Aorta (tissue), 5 donors: ENCODE results near the gene NUCB1. TPM values are rescaled to one million over a fixed set of nuclear protein-coding genes. Genes with fewer than 3 reads are reported as not detected.
"Not testable (repeated sequence)": the region's sequence is repeated elsewhere in the genome, so short reads cannot be mapped to it uniquely, and the experiment has no call there.

Experiments used
- ATAC-seq: fragments of 200-7000 bp; cut with Tn5 transposase; one replicate; pipeline ENCODE4 v1.9.1; 2022; ENCODE audit warnings: moderate library complexity; ENCODE audit not compliant: low FRiP score
- DNase-seq, 2 donors: peaks; one replicate each; pipeline ENCODE4 v3.0.0-alpha.2; 2020
- H3K27ac ChIP-seq, 2 donors: one replicate each; pipeline ENCODE4 v1.5.1; 2013; ENCODE audit warnings: low read length in 2 of 2, mild to moderate bottlenecking in 2 of 2, moderate library complexity in 2 of 2, control low read depth in 1 of 2, inconsistent platforms in 1 of 2, low read depth in 1 of 2
- H3K27me3 ChIP-seq, 2 donors: one replicate each; pipeline ENCODE4 v1.6.1; 2013; ENCODE audit warnings: control low read depth in 1 of 2, low read length in 1 of 2, mild to moderate bottlenecking in 1 of 2, moderate library complexity in 1 of 2; ENCODE audit not compliant: insufficient read depth in 2 of 2, control insufficient read depth in 1 of 2
- H3K36me3 ChIP-seq, 2 donors: one replicate each; pipeline ENCODE4 v1.6.1; 2013; ENCODE audit warnings: control low read depth in 1 of 2, low read length in 1 of 2, mild to moderate bottlenecking in 1 of 2; ENCODE audit not compliant: insufficient read depth in 2 of 2, control insufficient read depth in 1 of 2
- H3K4me1 ChIP-seq, 2 donors: one replicate each; pipeline ENCODE4 v1.6.1; 2013; ENCODE audit warnings: low read length in 2 of 2, control low read depth in 1 of 2, mild to moderate bottlenecking in 1 of 2, moderate library complexity in 1 of 2; ENCODE audit not compliant: insufficient read depth in 2 of 2, control insufficient read depth in 1 of 2
- H3K4me3 ChIP-seq, 2 donors: one replicate each; pipeline ENCODE4 v1.5.1; 2013; ENCODE audit warnings: low read length in 2 of 2, control low read depth in 1 of 2, mild to moderate bottlenecking in 1 of 2
- H3K9me3 ChIP-seq: one replicate; pipeline ENCODE4 v1.6.1; 2013; ENCODE audit warnings: mild to moderate bottlenecking, low read length; ENCODE audit not compliant: control insufficient read depth
- WGBS, 2 donors: extraction: QIAGEN DNeasy Blood & Tissue Kit; methylation state at CpG; one replicate each; pipeline ENCODE4 v1.1.7; 2013; 5-methylcytosine and 5-hydroxymethylcytosine counted together
- intact Hi-C, 2 donors: fragments of 100-400 bp; cut with DNase I; formaldehyde crosslinking; loops; one replicate each; pipeline versions ENCODE4 v1.14.2 to v1.15.0; 2022
- polyA plus RNA-seq, 2 donors: library from polyadenylated mRNA; stranded (reverse); fragments of 200-250 nt; gene quantifications; one replicate each; pipeline ENCODE4 v1.2.3, GENCODE V29; 2013
- total RNA-seq, 2 donors: library from RNA; stranded (reverse); fragmentation: NEBNext Ultra II Directional; extraction: Animal tissue kit (Norgen Biotek cat#: 25700); gene quantifications; one replicate each; pipeline ENCODE4 v1.2.1, GENCODE V29; 2021
- donor health status: healthy with polysubstance abuse.
- donor health status: Bipolar disorder and iron deficiency.
- donor health status: DM: no; HTN: no; CAD: no.
- donor health status: DM: no; HTN: no; CAD: no.
- donor health status: DM: yes; HTN: yes; CAD: no.

NUCB1 gene
- total and polyA plus RNA-seq, 4 donors, result 82.9 to 380 (median 325) TPM

GRCh38 chr19:48897181-48897580, 2.9 kb upstream of the NUCB1 start:
- no peak overlapping the region for H3K4me3 ChIP-seq
- H3K4me1 ChIP-seq, result no peaks in the 10 kb centered on the region
- no peaks in the 10 kb centered on the region for H3K9me3 ChIP-seq
- DNase-seq, result no peak
- no peaks in the 10 kb centered on the region for H3K27me3 ChIP-seq
- WGBS, 2 donors, result 89 to 91% methylated on average over 5 of the region's 5 CpGs
- H3K27ac ChIP-seq, result no peak overlapping the region
- no peak for ATAC-seq
- no peaks in the 10 kb centered on the region for H3K36me3 ChIP-seq
- intact Hi-C loops, result no loop called here

GRCh38 chr19:48899386-48899749, 744 bp upstream of the NUCB1 start:
- H3K9me3 ChIP-seq, H3K27me3 ChIP-seq, H3K4me1 ChIP-seq, ATAC-seq, H3K36me3 ChIP-seq, intact Hi-C loops, H3K4me3 ChIP-seq, DNase-seq: not testable (repeated sequence)
- 85 to 87% methylated on average over 11 of the region's 11 CpGs for WGBS, 2 donors
- peak overlapping the region in 1 of 2 donors; percentile 15 for H3K27ac ChIP-seq

- Histone ChIP-seq H3K9me3 (no peaks in the 10 kb centered on the region), H3K36me3 (no peaks in the 10 kb centered on the region), H3K27me3 (no peaks in the 10 kb centered on the region), H3K4me3 (peak overlapping the region; percentile 38 to 75), H3K27ac (peak overlapping the region in 1 of 2 donors; percentile 66), H3K4me1 (peaks cover 0 to 1% of the 10 kb centered on the region in 2 donors)
- DNase-seq, result no peak
- peak; percentile 27 for ATAC-seq
- intact Hi-C loops, result loop anchor here (2.0 to 5.0 kb wide), 2 partner anchors 54 to 72 kb away; partner anchors contain the start of gene BAX (in 1 of the 2)
- 5 to 6% methylated on average over 23 to 24 of the region's 24 CpGs for WGBS, 2 donors
Observed at GRCh38 chr19:48900477-48901406, 630 bp downstream of the NUCB1 start.

- not testable (repeated sequence) for H3K27ac ChIP-seq, H3K4me1 ChIP-seq, H3K9me3 ChIP-seq, H3K27me3 ChIP-seq, H3K4me3 ChIP-seq, H3K36me3 ChIP-seq, ATAC-seq, DNase-seq
- intact Hi-C loops, result loop anchor here in 1 of 2 donors (5.0 kb wide), 1 partner anchor 70 kb away; no protein-coding TSS in a partner anchor
- WGBS, 2 donors, result 92 to 96% methylated on average over 7 of the region's 7 CpGs
Observed at GRCh38 chr19:48902291-48902690, 2.2 kb downstream of the NUCB1 start.

- not testable (repeated sequence) for H3K27me3 ChIP-seq, H3K27ac ChIP-seq, H3K4me3 ChIP-seq, ATAC-seq, H3K4me1 ChIP-seq, H3K36me3 ChIP-seq, H3K9me3 ChIP-seq, DNase-seq
- intact Hi-C loops, result loop anchor here in 1 of 2 donors (5.0 kb wide), 1 partner anchor 69 kb away; no protein-coding TSS in a partner anchor
Observed at GRCh38 chr19:48903788-48904187, 3.7 kb downstream of the NUCB1 start.

- intact Hi-C loops, result no loop called here
- no peaks in the 10 kb centered on the region for H3K27me3 ChIP-seq
- no peak overlapping the region for H3K27ac ChIP-seq
- no peaks in the 10 kb centered on the region for H3K9me3 ChIP-seq
- DNase-seq (no peak), ATAC-seq (no peak)
- H3K4me1 ChIP-seq, result peaks cover 0 to 1% of the 10 kb centered on the region in 2 donors
- H3K4me3 ChIP-seq, result no peak overlapping the region
- WGBS, 2 donors, result 93 to 95% methylated on average over 14 of the region's 14 CpGs
- H3K36me3 ChIP-seq, result peaks cover 2 to 7% of the 10 kb centered on the region in 2 donors
Observed at GRCh38 chr19:48905664-48906063, 5.6 kb downstream of the NUCB1 start.

GRCh38 chr19:48906324-48906723, 6.2 kb downstream of the NUCB1 start:
- Histone ChIP-seq H3K4me1 (peaks cover 0 to 1% of the 10 kb centered on the region in 2 donors), H3K9me3 (no peaks in the 10 kb centered on the region), H3K27ac (no peak overlapping the region), H3K4me3 (no peak overlapping the region), H3K27me3 (no peaks in the 10 kb centered on the region), H3K36me3 (peaks cover 2 to 10% of the 10 kb centered on the region in 2 donors)
- intact Hi-C loops, result no loop called here
- ATAC-seq, result no peak
- WGBS, 2 donors, result 96 to 97% methylated on average over 10 of the region's 10 CpGs
- DNase-seq, result no peak

GRCh38 chr19:48907671-48908070, 7.6 kb downstream of the NUCB1 start:
- H3K27me3 ChIP-seq, result no peaks in the 10 kb centered on the region
- WGBS, 2 donors, result 89 to 91% methylated on average over 14 of the region's 14 CpGs
- H3K9me3 ChIP-seq, result no peaks in the 10 kb centered on the region
- DNase-seq (no peak), ATAC-seq (no peak)
- peaks cover 0 to under 1% of the 10 kb centered on the region in 2 donors for H3K4me1 ChIP-seq
- no peak overlapping the region for H3K4me3 ChIP-seq
- H3K36me3 ChIP-seq, result peaks cover 5 to 11% of the 10 kb centered on the region in 2 donors
- H3K27ac ChIP-seq, result no peak overlapping the region
- intact Hi-C loops, result no loop called here
